Measurements from ENCODE around the gene DNAH8.

DNA sequence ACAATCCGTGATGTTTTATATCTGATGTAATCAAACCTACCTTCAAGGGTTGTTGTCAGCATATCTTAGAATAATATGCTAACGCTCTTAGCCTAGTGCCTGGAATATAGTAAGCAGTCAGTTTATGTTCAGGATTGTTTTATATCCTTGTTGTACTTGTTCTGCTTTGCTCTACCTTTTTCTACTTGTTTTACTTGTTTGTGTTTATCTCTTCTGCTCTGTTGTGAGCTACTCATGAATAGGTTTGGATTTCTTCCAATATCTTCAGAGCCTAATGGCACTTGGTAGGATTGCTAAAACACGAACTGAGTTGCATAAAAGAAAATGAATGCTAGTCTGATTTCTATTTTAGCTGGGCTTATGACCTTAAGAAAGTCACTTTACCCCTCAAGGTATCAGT is 40.1 kb downstream of the DNAH8 start:
- TF ChIP-seq, protein P1, sequence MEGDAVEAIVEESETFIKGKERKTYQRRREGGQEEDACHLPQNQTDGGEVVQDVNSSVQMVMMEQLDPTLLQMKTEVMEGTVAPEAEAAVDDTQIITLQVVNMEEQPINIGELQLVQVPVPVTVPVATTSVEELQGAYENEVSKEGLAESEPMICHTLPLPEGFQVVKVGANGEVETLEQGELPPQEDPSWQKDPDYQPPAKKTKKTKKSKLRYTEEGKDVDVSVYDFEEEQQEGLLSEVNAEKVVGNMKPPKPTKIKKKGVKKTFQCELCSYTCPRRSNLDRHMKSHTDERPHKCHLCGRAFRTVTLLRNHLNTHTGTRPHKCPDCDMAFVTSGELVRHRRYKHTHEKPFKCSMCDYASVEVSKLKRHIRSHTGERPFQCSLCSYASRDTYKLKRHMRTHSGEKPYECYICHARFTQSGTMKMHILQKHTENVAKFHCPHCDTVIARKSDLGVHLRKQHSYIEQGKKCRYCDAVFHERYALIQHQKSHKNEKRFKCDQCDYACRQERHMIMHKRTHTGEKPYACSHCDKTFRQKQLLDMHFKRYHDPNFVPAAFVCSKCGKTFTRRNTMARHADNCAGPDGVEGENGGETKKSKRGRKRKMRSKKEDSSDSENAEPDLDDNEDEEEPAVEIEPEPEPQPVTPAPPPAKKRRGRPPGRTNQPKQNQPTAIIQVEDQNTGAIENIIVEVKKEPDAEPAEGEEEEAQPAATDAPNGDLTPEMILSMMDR (IDR thresholded peaks at IDR 0.05; ENCODE audit: poor library complexity): no peak
- TF ChIP-seq EZH2 (IDR thresholded peaks at IDR 0.05; ENCODE audit: borderline replicate concordance) (no peak), EZH2phosphoT487 (IDR thresholded peaks at IDR 0.05; ENCODE audit: low read depth, severe bottlenecking, unreplicated experiment) (no peak)
